PC-9 (cell line): ENCODE data around the gene CDC42EP1. TPM values are rescaled to one million over a fixed set of nuclear protein-coding genes. Genes with fewer than 3 reads are reported as not detected.
"Not testable (repeated sequence)": the region's sequence is repeated elsewhere in the genome, so short reads cannot be mapped to it uniquely, and the experiment has no call there.

Source experiments
- BruUV-seq: library from RNA; stranded (reverse); fragments of 400-500 nt; replicated peaks from 2 replicates; lab custom pipeline; 2021; lab: Mats Ljungman, UMichigan
- CTCF ChIA-PET: fragments of 300-600 bp; sonication (Branson Sonifier 250); formaldehyde crosslinking; loops from one replicate; lab custom pipeline; 2022; ENCODE audit warnings: antibody characterized with exemption; lab: Charles Lee
- POLR2A ChIA-PET: fragments of 300-600 bp; sonication (Branson Sonifier 250); formaldehyde crosslinking; loops from one replicate; lab custom pipeline; 2022; ENCODE audit warnings: antibody characterized with exemption; ENCODE audit not compliant: unreplicated experiment; lab: Charles Lee
- DNase-seq, 2 experiments: peaks; one replicate each; pipeline versions ENCODE4 v3.0.0 to v3.0.0-alpha.2; 2015 to 2022; ENCODE audit warnings: mixed read lengths in 1 of 2
- H2AFZ ChIP-seq: fragments of 200-600 bp; sonication (generic); 2 replicates; pipeline ENCODE4 v1.8.1; 2017; ENCODE audit warnings: antibody characterized with exemption
- H3F3A ChIP-seq: fragments of 200-600 bp; sonication (generic); 2 replicates; pipeline ENCODE4 v1.8.1; 2017; ENCODE audit warnings: antibody characterized with exemption, mild to moderate bottlenecking, low read depth; ENCODE audit not compliant: insufficient read depth
- H3K27ac ChIP-seq: fragments of 200-600 bp; sonication (generic); 2 replicates; pipeline ENCODE4 v1.6.1; 2016; ENCODE audit warnings: mixed run types
- H3K27me3 ChIP-seq: fragments of 200-600 bp; sonication (generic); 2 replicates; pipeline ENCODE4 v1.6.1; 2016; ENCODE audit warnings: low read depth, mixed run types; ENCODE audit not compliant: insufficient read depth
- H3K36me3 ChIP-seq: fragments of 200-600 bp; sonication (generic); 2 replicates; pipeline ENCODE4 v1.6.1; 2016; ENCODE audit warnings: low read depth, mixed run types
- H3K4me1 ChIP-seq: fragments of 200-600 bp; sonication (generic); replicated peaks from 2 replicates; pipeline ENCODE4 v1.6.1; 2016; ENCODE audit warnings: mixed run types; ENCODE audit not compliant: insufficient read depth
- H3K4me2 ChIP-seq: fragments of 200-600 bp; sonication (generic); 2 replicates; pipeline ENCODE4 v1.6.1; 2017; ENCODE audit warnings: mixed run types
- H3K4me3 ChIP-seq: fragments of 200-600 bp; sonication (generic); 2 replicates; pipeline ENCODE4 v1.6.1; 2016; ENCODE audit warnings: mixed run types
- H3K79me2 ChIP-seq: fragments of 200-600 bp; sonication (generic); 2 replicates; pipeline ENCODE4 v1.6.1; 2017; ENCODE audit warnings: low read depth, mixed run types
- H3K9me2 ChIP-seq: fragments of 200-600 bp; sonication (generic); 2 replicates; pipeline ENCODE4 v1.8.1; 2017; ENCODE audit warnings: mild to moderate bottlenecking; ENCODE audit not compliant: insufficient read depth
- H3K9me3 ChIP-seq: fragments of 200-600 bp; sonication (generic); 2 replicates; pipeline ENCODE4 v1.8.1; 2016; ENCODE audit warnings: low read depth; ENCODE audit not compliant: insufficient read depth
- H4K20me1 ChIP-seq: fragments of 200-600 bp; sonication (generic); 2 replicates; pipeline ENCODE4 v1.8.1; 2017; ENCODE audit not compliant: insufficient read depth
- CTCF ChIP-seq: fragments of 200-600 bp; sonication (generic); conservative IDR thresholded peaks from 2 replicates; pipeline ENCODE4 v1.6.1; 2017; ENCODE audit warnings: mixed run types, antibody characterized with exemption, mild to moderate bottlenecking, moderate library complexity
- EZH2 ChIP-seq: fragments of 200-600 bp; sonication (generic); IDR thresholded peaks from 2 replicates; pipeline ENCODE4 v1.8.0; 2017; ENCODE audit warnings: antibody characterized with exemption, low read depth
- intact Hi-C: fragments of 100-400 bp; cut with micrococcal nuclease; formaldehyde crosslinking; loops from one replicate; pipeline ENCODE4 v1.10.0; 2022; ENCODE audit not compliant: unreplicated experiment
- total RNA-seq: library from RNA; stranded (reverse); gene quantifications from 2 replicates; pipeline ENCODE4 v1.2.3, GENCODE V29; 2021

CDC42EP1 gene
- total RNA-seq, 1 experiment from 2014 or later: 94.0 TPM

DNA sequence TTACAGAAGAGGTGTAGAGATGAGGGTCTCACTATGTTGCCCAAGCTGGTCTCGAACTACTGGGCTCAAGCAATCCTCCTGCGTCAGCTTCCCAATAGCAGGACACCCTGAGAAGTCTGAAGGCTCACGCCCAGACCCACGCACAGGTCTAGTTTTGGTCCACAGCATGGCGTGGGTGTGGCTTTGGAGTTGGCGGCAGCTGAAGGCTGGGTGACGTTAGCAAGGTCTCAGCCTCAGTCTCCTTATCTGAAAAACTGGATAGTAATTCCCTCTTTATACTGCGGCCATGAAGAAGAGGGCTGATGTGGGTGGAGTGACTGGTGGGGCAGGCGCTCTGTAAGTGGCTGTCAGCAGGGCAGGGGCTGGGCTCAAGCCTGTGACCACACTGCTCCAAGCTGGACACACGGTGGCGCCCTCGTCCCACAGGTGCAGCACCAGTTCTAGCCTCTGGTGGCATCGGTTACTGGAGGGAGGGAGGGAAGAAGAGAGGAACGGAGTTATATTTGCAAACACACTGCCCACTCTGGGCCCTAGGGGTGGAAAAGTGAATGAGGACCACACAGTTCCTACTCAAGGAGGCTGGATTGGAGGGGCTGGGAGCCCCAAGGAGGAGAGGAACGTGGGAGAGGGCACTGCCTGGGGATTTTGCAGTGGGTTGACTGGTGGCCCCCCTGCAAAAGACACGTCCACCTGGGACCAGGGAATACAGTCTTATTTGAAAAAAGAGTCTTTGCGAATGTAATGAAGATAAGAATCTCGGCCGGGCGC, 21.5 kb upstream of the CDC42EP1 start:
- no peaks in the 10 kb centered on the region for H3K79me2 ChIP-seq
- peak overlapping the region; percentile 70 for H2AFZ ChIP-seq
- intact Hi-C loops: loop anchor here (1.0 to 10.0 kb wide), 7 partner anchors 29 to 426 kb away; no protein-coding TSS in a partner anchor
- no peaks in the 10 kb centered on the region for H3K9me2 ChIP-seq
- DNase-seq: peak; percentile 92 to 95
- ChIA-PET POLR2A (interaction anchor here (0.6 kb wide), 1 partner anchor 254 kb away, joined by 7 read pairs; no protein-coding TSS in a partner anchor), CTCF (interaction anchor here (0.5 to 3.9 kb wide), 9 partner anchors 8 to 325 kb away, joined by 3 to 21 read pairs (median 5); no protein-coding TSS in a partner anchor)
- H3K27me3 ChIP-seq: no peaks in the 10 kb centered on the region
- peak overlapping the region; percentile 46 for H3K27ac ChIP-seq
- H4K20me1 ChIP-seq: no peaks in the 10 kb centered on the region
- no peaks in the 10 kb centered on the region for H3K36me3 ChIP-seq
- peaks cover 49% of the 10 kb centered on the region for H3F3A ChIP-seq
- peaks cover 60% of the 10 kb centered on the region for H3K4me1 ChIP-seq
- no peaks in the 10 kb centered on the region for H3K9me3 ChIP-seq
- BruUV-seq: no TSS peak
- no peak overlapping the region for H3K4me3 ChIP-seq
- peak overlapping the region; percentile 76 for H3K4me2 ChIP-seq
- TF ChIP-seq EZH2: no peak
- TF ChIP-seq CTCF: peak; percentile 99

DNA sequence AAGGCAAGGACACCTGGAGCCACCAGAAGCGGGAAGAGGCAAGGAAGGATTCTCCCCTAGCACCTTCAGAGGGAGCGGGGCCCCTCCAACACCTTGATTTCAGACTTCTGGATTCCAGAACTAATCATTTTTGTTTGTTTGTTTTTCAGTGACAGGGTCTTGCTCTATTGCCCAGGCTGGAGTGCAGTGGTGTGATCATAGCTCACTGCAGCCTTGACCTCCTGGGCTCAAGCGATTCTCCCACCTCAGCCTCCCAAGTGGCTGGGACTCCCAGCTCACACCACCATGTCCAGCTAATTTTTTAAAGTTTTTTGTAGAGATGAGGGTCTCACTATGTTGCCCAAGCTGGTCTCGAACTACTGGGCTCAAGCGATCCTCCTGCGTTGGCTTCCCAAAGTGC, 20.5 kb upstream of the CDC42EP1 start:
- not testable (repeated sequence) for H3K36me3 ChIP-seq, H3K9me2 ChIP-seq, DNase-seq, H3K79me2 ChIP-seq, H3K4me3 ChIP-seq, H3K27me3 ChIP-seq, H3K9me3 ChIP-seq, H4K20me1 ChIP-seq, H3K27ac ChIP-seq, BruUV-seq, H3K4me2 ChIP-seq, H2AFZ ChIP-seq
- intact Hi-C loops: loop anchor here (1.0 to 10.0 kb wide), 7 partner anchors 28 to 425 kb away; partner anchors contain the start of genes ANKRD54, C1QTNF6, EIF3L and LGALS1
- Histone ChIP-seq H3K4me1 (peaks cover 60% of the 10 kb centered on the region), H3F3A (peaks cover 41% of the 10 kb centered on the region)
- ChIA-PET POLR2A (interaction anchor here (0.6 kb wide), 1 partner anchor 255 kb away, joined by 7 read pairs; no protein-coding TSS in a partner anchor), CTCF (interaction anchor here (0.8 to 3.9 kb wide), 7 partner anchors 24 to 764 kb away, joined by 3 to 21 read pairs (median 5); partner anchors contain the start of gene IFT27)

- H3F3A ChIP-seq: peaks cover 52% of the 10 kb centered on the region
- CTCF ChIA-PET: interaction anchor here (1.0 to 3.9 kb wide), 7 partner anchors 20 to 70 kb away, joined by 3 to 14 read pairs (median 7); no protein-coding TSS in a partner anchor
- not testable (repeated sequence) for DNase-seq, BruUV-seq, H3K27me3 ChIP-seq, H3K4me3 ChIP-seq, H3K36me3 ChIP-seq, H2AFZ ChIP-seq, H3K79me2 ChIP-seq, H3K9me2 ChIP-seq, H3K9me3 ChIP-seq, H4K20me1 ChIP-seq
- H3K27ac ChIP-seq: peak overlapping the region; percentile 95
- H3K4me2 ChIP-seq: peak overlapping the region; percentile 68
- POLR2A ChIA-PET: interaction anchor here (0.6 to 1.3 kb wide), 5 partner anchors 9 to 66 kb away, joined by 3 to 16 read pairs (median 4); partner anchors contain the start of gene GGA1
- peaks cover 79% of the 10 kb centered on the region for H3K4me1 ChIP-seq
- intact Hi-C loops: loop anchor here (10.0 kb wide), 4 partner anchors 132 to 358 kb away; partner anchors contain the start of genes ANKRD54, C1QTNF6, EIF3L and LGALS1
Observed at GRCh38 chr22:37542416-37542815, 17.9 kb upstream of the CDC42EP1 start.

GRCh38 chr22:37542959-37543358, 17.3 kb upstream of the CDC42EP1 start:
- Histone ChIP-seq H2AFZ (no peak overlapping the region), H3K27me3 (no peaks in the 10 kb centered on the region), H3K27ac (peak overlapping the region; percentile 95), H3K4me1 (peaks cover 81% of the 10 kb centered on the region), H3K79me2 (no peaks in the 10 kb centered on the region), H3F3A (peaks cover 55% of the 10 kb centered on the region), H3K36me3 (no peaks in the 10 kb centered on the region), H3K4me3 (no peak overlapping the region), H3K9me2 (no peaks in the 10 kb centered on the region), H3K4me2 (peak overlapping the region; percentile 68; the same call in 1 of the 2 replicates), H4K20me1 (no peaks in the 10 kb centered on the region), H3K9me3 (no peaks in the 10 kb centered on the region)
- TF ChIP-seq EZH2: no peak
- no peak for TF ChIP-seq CTCF
- ChIA-PET CTCF (interaction anchor here (1.4 to 1.8 kb wide), 2 partner anchors 20 to 48 kb away, joined by 6 to 14 read pairs; no protein-coding TSS in a partner anchor), POLR2A (no interaction called here)
- intact Hi-C loops: loop anchor here (10.0 kb wide), 4 partner anchors 132 to 358 kb away; partner anchors contain the start of genes ANKRD54, C1QTNF6, EIF3L and LGALS1
- BruUV-seq: no TSS peak
- DNase-seq: no peak
